ENCODE measurements around the gene PSMC6. TPM values are rescaled to one million over a fixed set of nuclear protein-coding genes. Genes with fewer than 3 reads are reported as not detected.

The PSMC6 gene
- total and polyA plus RNA-seq, 5 donors: 66.9 to 84.8 (median 77.3) TPM

- Histone ChIP-seq H3K27me3 (ENCODE audit: control insufficient read depth, insufficient read depth) (no peaks in the 10 kb centered on the region), H3K9me3 (ENCODE audit: control insufficient read depth, low read length) (no peaks in the 10 kb centered on the region), H3K4me3 (ENCODE audit: low read length) (no peak overlapping the region), H3K4me1 (ENCODE audit: control insufficient read depth, insufficient read depth, low read length) (peaks cover 4% of the 10 kb centered on the region), H3K27ac (ENCODE audit: low read length) (no peak overlapping the region)
- 62% methylated on average over 5 of the region's 5 CpGs for WGBS
- intact Hi-C loops (cut with DNase I): loop anchor here in 1 of 4 donors (10.0 kb wide), 1 partner anchor 388 kb away; no protein-coding TSS in a partner anchor
- DNase-seq: no peak
- no peak for ATAC-seq
These were observed 14.6 kb upstream of the PSMC6 start for GRCh38 chr14:52692248-52692962.

DNA sequence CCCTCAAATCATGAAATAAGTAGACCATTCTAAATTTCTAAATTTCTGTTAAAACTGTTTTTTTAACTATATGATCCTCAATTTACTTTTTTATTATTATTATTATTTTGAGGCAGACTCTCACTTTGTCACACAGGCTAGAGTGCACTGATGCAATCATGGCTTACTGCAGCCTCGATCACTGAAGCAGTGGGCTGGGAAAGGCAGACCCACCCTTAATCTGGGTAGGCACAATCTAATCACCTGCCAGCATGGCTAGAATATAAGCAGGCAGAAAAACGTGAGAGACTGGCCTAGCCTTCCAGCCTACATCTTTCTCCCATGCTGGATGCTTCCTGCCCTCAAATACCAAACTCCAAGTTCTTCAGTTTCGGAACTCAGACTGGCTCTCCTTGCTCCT is 14.0 kb upstream of the PSMC6 start:
- Histone ChIP-seq H3K27me3 (ENCODE audit: control insufficient read depth, insufficient read depth) (no peaks in the 10 kb centered on the region), H3K27ac (ENCODE audit: low read length) (no peak overlapping the region), H3K4me1 (ENCODE audit: control insufficient read depth, insufficient read depth, low read length) (no peaks in the 10 kb centered on the region), H3K4me3 (ENCODE audit: low read length) (no peak overlapping the region), H3K9me3 (ENCODE audit: control insufficient read depth, low read length) (no peaks in the 10 kb centered on the region)
- WGBS: 71% methylated on average over 3 of the region's 3 CpGs
- ATAC-seq: no peak
- intact Hi-C loops (cut with DNase I): loop anchor here in 1 of 4 donors (10.0 kb wide), 1 partner anchor 388 kb away; no protein-coding TSS in a partner anchor
- no peak for DNase-seq

GRCh38 chr14:52693532-52693931 is 13.5 kb upstream of the PSMC6 start:
- no peaks in the 10 kb centered on the region for H3K4me1 ChIP-seq (ENCODE audit: control insufficient read depth, insufficient read depth, low read length)
- WGBS: 92% methylated on average over 7 of the region's 7 CpGs
- no peak overlapping the region for H3K27ac ChIP-seq (ENCODE audit: low read length)
- no peaks in the 10 kb centered on the region for H3K9me3 ChIP-seq (ENCODE audit: control insufficient read depth, low read length)
- no peaks in the 10 kb centered on the region for H3K27me3 ChIP-seq (ENCODE audit: control insufficient read depth, insufficient read depth)
- intact Hi-C loops (cut with DNase I): loop anchor here in 1 of 4 donors (10.0 kb wide), 1 partner anchor 389 kb away; no protein-coding TSS in a partner anchor
- H3K4me3 ChIP-seq (ENCODE audit: low read length): no peak overlapping the region
- ATAC-seq: no peak
- no peak for DNase-seq

DNA sequence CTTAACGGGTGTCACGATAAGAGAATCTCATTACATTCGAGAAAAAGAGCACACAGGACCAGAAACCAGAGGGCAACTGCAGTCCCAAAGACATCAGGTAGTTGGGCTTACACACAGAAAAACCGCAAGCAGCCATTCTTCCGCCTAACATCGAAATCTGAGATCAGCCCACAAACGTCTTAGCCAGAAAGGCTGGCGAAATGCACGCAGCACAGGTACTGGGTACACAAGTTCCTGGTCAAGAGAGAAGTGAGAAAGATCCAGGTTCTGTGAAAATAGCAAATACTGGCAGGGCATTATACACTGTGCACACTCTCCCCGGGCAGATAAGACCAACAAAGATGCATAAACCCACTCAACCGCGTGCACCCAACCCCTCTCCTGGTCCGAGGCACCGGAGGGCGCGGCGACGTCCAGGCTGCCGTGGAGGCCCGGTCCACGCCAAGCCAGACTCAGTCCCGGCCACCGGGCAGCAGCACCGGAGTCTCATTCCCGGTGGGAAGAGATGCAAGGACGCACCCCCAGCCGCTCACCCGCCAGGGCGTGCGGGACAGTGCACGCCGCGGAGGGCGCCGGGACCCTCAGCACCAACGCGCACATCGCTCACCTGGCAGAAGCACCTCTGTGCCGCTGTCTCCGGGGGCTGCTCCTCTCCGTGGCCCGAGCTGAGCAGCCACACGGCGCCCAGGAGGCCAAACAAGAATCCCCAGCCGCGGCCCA is 12.1 kb upstream of the PSMC6 start:
- peak; percentile 52 to 58 for ATAC-seq
- under 1% methylated on average over 46 of the region's 46 CpGs for WGBS

GRCh38 chr14:52695481-52696091 is 11.4 kb upstream of the PSMC6 start, which contains the start of gene ERO1A:
Gene ERO1A, minus strand, starts transcription at chr14:52695558. Its CDS starts 77 bp downstream, at chr14:52695481.
- ATAC-seq: peak; percentile 96 to 97
- Histone ChIP-seq H3K4me1 (ENCODE audit: control insufficient read depth, insufficient read depth, low read length) (no peaks in the 10 kb centered on the region), H3K4me3 (ENCODE audit: low read length) (peak within 1 kb of the TSS; percentile 78), H3K27me3 (ENCODE audit: control insufficient read depth, insufficient read depth) (no peaks in the 10 kb centered on the region), H3K27ac (ENCODE audit: low read length) (peak within 1 kb of the TSS; percentile 98), H3K9me3 (ENCODE audit: control insufficient read depth, low read length) (no peaks in the 10 kb centered on the region)
- under 1% methylated on average over 78 of the region's 78 CpGs for WGBS
- peak; percentile 87 to 93 (median 93) for DNase-seq
- intact Hi-C loops (cut with DNase I): loop anchor here in 1 of 4 donors (10.0 kb wide), 1 partner anchor 391 kb away; no protein-coding TSS in a partner anchor

More for the DNA sequence above, 12.1 kb upstream of the PSMC6 start:
- peak in 1 of 3 donors; percentile 76 for DNase-seq
- intact Hi-C loops (cut with DNase I): loop anchor here in 1 of 4 donors (10.0 kb wide), 1 partner anchor 390 kb away; no protein-coding TSS in a partner anchor
- peak overlapping the region; percentile 78 for H3K4me3 ChIP-seq (ENCODE audit: low read length)
- H3K27ac ChIP-seq (ENCODE audit: low read length): peak overlapping the region; percentile 91
- no peaks in the 10 kb centered on the region for H3K4me1 ChIP-seq (ENCODE audit: control insufficient read depth, insufficient read depth, low read length)
- no peaks in the 10 kb centered on the region for H3K9me3 ChIP-seq (ENCODE audit: control insufficient read depth, low read length)
- H3K27me3 ChIP-seq (ENCODE audit: control insufficient read depth, insufficient read depth): no peaks in the 10 kb centered on the region

- H3K27ac ChIP-seq (ENCODE audit: low read length): no peak overlapping the region
- H3K27me3 ChIP-seq (ENCODE audit: control insufficient read depth, insufficient read depth): no peaks in the 10 kb centered on the region
- DNase-seq (no peak), ATAC-seq (no peak)
- no peaks in the 10 kb centered on the region for H3K4me1 ChIP-seq (ENCODE audit: control insufficient read depth, insufficient read depth, low read length)
- H3K4me3 ChIP-seq (ENCODE audit: low read length): no peak overlapping the region
- H3K9me3 ChIP-seq (ENCODE audit: control insufficient read depth, low read length): no peaks in the 10 kb centered on the region
- WGBS: 35% methylated on average over 2 of the region's 2 CpGs
- intact Hi-C loops (cut with DNase I): no loop called here
These were observed 6.3 kb upstream of the PSMC6 start for GRCh38 chr14:52700701-52701172.

- WGBS: 59% methylated on average over 3 of the region's 3 CpGs
- H3K27me3 ChIP-seq (ENCODE audit: control insufficient read depth, insufficient read depth): no peaks in the 10 kb centered on the region
- intact Hi-C loops (cut with DNase I): no loop called here
- H3K4me3 ChIP-seq (ENCODE audit: low read length): no peak overlapping the region
- ATAC-seq (no peak), DNase-seq (no peak)
- no peak overlapping the region for H3K27ac ChIP-seq (ENCODE audit: low read length)
- H3K9me3 ChIP-seq (ENCODE audit: control insufficient read depth, low read length): no peaks in the 10 kb centered on the region
- no peaks in the 10 kb centered on the region for H3K4me1 ChIP-seq (ENCODE audit: control insufficient read depth, insufficient read depth, low read length)
These were observed 5.8 kb upstream of the PSMC6 start for GRCh38 chr14:52701223-52701622.

DNA sequence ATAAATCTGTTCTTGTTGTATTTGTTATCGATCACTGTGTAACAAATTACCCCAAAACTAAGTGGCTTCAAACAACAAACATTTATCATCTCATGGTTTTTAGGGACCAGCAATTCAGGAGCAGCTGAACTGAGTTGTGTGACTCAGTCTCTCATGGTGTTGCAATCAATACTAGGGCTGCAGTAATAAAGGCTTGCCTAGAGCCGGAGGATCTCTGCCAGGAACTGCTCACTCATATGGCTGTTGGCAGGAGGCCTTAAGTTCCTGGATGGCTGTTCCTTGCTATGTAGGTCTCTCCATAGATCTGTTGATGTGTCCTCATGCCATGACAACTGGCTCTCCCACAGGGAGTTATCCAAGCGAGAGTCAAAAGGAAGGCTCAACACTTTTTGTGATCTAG is 3.8 kb upstream of the PSMC6 start:
- Histone ChIP-seq H3K4me1 (ENCODE audit: control insufficient read depth, insufficient read depth, low read length) (no peaks in the 10 kb centered on the region), H3K27me3 (ENCODE audit: control insufficient read depth, insufficient read depth) (no peaks in the 10 kb centered on the region), H3K9me3 (ENCODE audit: control insufficient read depth, low read length) (no peaks in the 10 kb centered on the region), H3K27ac (ENCODE audit: low read length) (no peak overlapping the region), H3K4me3 (ENCODE audit: low read length) (no peak overlapping the region)
- DNase-seq (peak in 1 of 3 donors; percentile 52), ATAC-seq (no peak)
- intact Hi-C loops (cut with DNase I): no loop called here
- WGBS: 69% methylated on average over 3 of the region's 3 CpGs

GRCh38 chr14:52703664-52704063 is 3.3 kb upstream of the PSMC6 start:
- DNase-seq (no peak), ATAC-seq (no peak)
- no peaks in the 10 kb centered on the region for H3K9me3 ChIP-seq (ENCODE audit: control insufficient read depth, low read length)
- no peak overlapping the region for H3K4me3 ChIP-seq (ENCODE audit: low read length)
- WGBS: 91% methylated on average over 2 of the region's 2 CpGs
- H3K27me3 ChIP-seq (ENCODE audit: control insufficient read depth, insufficient read depth): no peaks in the 10 kb centered on the region
- H3K4me1 ChIP-seq (ENCODE audit: control insufficient read depth, insufficient read depth, low read length): no peaks in the 10 kb centered on the region
- intact Hi-C loops (cut with DNase I): no loop called here
- no peak overlapping the region for H3K27ac ChIP-seq (ENCODE audit: low read length)

GRCh38 chr14:52706286-52706685 is 714 bp upstream of the PSMC6 start:
- Histone ChIP-seq H3K27ac (ENCODE audit: low read length) (peak overlapping the region; percentile 33), H3K27me3 (ENCODE audit: control insufficient read depth, insufficient read depth) (no peaks in the 10 kb centered on the region), H3K4me1 (ENCODE audit: control insufficient read depth, insufficient read depth, low read length) (no peaks in the 10 kb centered on the region), H3K4me3 (ENCODE audit: low read length) (peak overlapping the region; percentile 71), H3K9me3 (ENCODE audit: control insufficient read depth, low read length) (no peaks in the 10 kb centered on the region)
- ATAC-seq: no peak
- DNase-seq: no peak
- 88% methylated on average over 5 of the region's 5 CpGs for WGBS
- intact Hi-C loops (cut with DNase I): no loop called here
